Neural progenitor cell (in vitro differentiated cells): ENCODE data around the gene ZC3H4. TPM values are rescaled to one million over a fixed set of nuclear protein-coding genes. Genes with fewer than 3 reads are reported as not detected.

ENCODE experiments used
- DNase-seq: peaks from one replicate; pipeline ENCODE4 v3.0.0-alpha.2; 2016; ENCODE audit warnings: low spot score
- H2AFZ ChIP-seq: fragments of 200-600 bp; sonication (generic); replicated peaks from 2 replicates; pipeline ENCODE4 v1.6.1; 2016; ENCODE audit warnings: antibody characterized with exemption
- H3F3A ChIP-seq: fragments of 200-600 bp; sonication (generic); 2 replicates; pipeline ENCODE4 v1.6.1; 2016; ENCODE audit warnings: antibody characterized with exemption, low read depth
- H3K27ac ChIP-seq: fragments of 200-600 bp; sonication (generic); 2 replicates; pipeline ENCODE4 v1.5.1; 2016; ENCODE audit warnings: mild to moderate bottlenecking
- H3K27me3 ChIP-seq: fragments of 200-600 bp; sonication (generic); 2 replicates; pipeline ENCODE4 v1.6.1; 2016; ENCODE audit warnings: mild to moderate bottlenecking, moderate library complexity
- H3K36me3 ChIP-seq: fragments of 200-600 bp; sonication (generic); 2 replicates; pipeline ENCODE4 v1.5.1; 2016
- H3K4me1 ChIP-seq: fragments of 200-600 bp; sonication (generic); 2 replicates; pipeline ENCODE4 v1.6.1; 2016; ENCODE audit warnings: mixed run types
- H3K4me2 ChIP-seq: fragments of 200-600 bp; sonication (generic); 2 replicates; pipeline ENCODE4 v1.6.1; 2016
- H3K4me3 ChIP-seq: fragments of 200-600 bp; sonication (generic); 2 replicates; pipeline ENCODE4 v1.5.1; 2016
- H3K79me2 ChIP-seq: fragments of 200-600 bp; sonication (generic); 2 replicates; pipeline ENCODE4 v1.6.1; 2016; ENCODE audit warnings: low read depth
- H3K9ac ChIP-seq: fragments of 200-600 bp; sonication (generic); 2 replicates; pipeline ENCODE4 v1.6.1; 2016
- H3K9me3 ChIP-seq: fragments of 200-600 bp; sonication (generic); 2 replicates; pipeline ENCODE4 v1.5.1; 2016; ENCODE audit warnings: low read depth
- H4K20me1 ChIP-seq: fragments of 200-600 bp; sonication (generic); 2 replicates; pipeline ENCODE4 v1.6.1; 2016; ENCODE audit warnings: low read depth
- H3K27ac Mint-ChIP-seq: 3 replicates; pipeline ENCODE4 v1.8.0; 2021; ENCODE audit warnings: mixed read lengths
- H3K27me3 Mint-ChIP-seq: 2 replicates; pipeline ENCODE4 v1.8.0; 2022; ENCODE audit warnings: low read depth, mild to moderate bottlenecking, inconsistent platforms, moderate library complexity, mixed read lengths; ENCODE audit not compliant: insufficient read depth
- H3K36me3 Mint-ChIP-seq: 3 replicates; pipeline ENCODE4 v1.8.0; 2021; ENCODE audit warnings: mixed read lengths
- H3K4me1 Mint-ChIP-seq: 3 replicates; pipeline ENCODE4 v1.8.0; 2021; ENCODE audit warnings: mixed read lengths
- H3K4me3 Mint-ChIP-seq: 3 replicates; pipeline ENCODE4 v1.8.0; 2021; ENCODE audit warnings: mild to moderate bottlenecking, moderate library complexity, mixed read lengths
- H3K9me3 Mint-ChIP-seq: 3 replicates; pipeline ENCODE4 v1.8.0; 2020; ENCODE audit warnings: mixed read lengths
- EZH2 ChIP-seq: fragments of 200-600 bp; sonication (generic); IDR thresholded peaks from 2 replicates; pipeline ENCODE4 v1.6.1; 2017; ENCODE audit warnings: antibody characterized with exemption, mild to moderate bottlenecking, moderate library complexity
- EZH2phosphoT487 ChIP-seq: fragments of 200-600 bp; sonication (generic); IDR thresholded peaks from 2 replicates; pipeline ENCODE4 v1.6.1; 2017; ENCODE audit warnings: antibody characterized with exemption
- total RNA-seq: library from RNA; depleted of rRNA; stranded (reverse); fragments of >200 nt; gene quantifications from 2 replicates; pipeline ENCODE4 v1.2.3, GENCODE V29; 2015; ENCODE audit warnings: low replicate concordance
- TF ChIP-seq, protein P1 (sequence below): fragments of 200-600 bp; sonication (generic); IDR thresholded peaks from 2 replicates; pipeline ENCODE4 v1.5.1; 2017; ENCODE audit warnings: antibody characterized with exemption, mild to moderate bottlenecking

The ZC3H4 gene
- total RNA-seq, 1 donor from 2014 or later, result 19.1 TPM

GRCh38 chr19:47144630-47145029 is 31.1 kb upstream of the ZC3H4 start:
- H3K4me2 ChIP-seq, result no peak overlapping the region
- TF ChIP-seq EZH2phosphoT487 (no peak), EZH2 (no peak)
- TF ChIP-seq, protein P1, sequence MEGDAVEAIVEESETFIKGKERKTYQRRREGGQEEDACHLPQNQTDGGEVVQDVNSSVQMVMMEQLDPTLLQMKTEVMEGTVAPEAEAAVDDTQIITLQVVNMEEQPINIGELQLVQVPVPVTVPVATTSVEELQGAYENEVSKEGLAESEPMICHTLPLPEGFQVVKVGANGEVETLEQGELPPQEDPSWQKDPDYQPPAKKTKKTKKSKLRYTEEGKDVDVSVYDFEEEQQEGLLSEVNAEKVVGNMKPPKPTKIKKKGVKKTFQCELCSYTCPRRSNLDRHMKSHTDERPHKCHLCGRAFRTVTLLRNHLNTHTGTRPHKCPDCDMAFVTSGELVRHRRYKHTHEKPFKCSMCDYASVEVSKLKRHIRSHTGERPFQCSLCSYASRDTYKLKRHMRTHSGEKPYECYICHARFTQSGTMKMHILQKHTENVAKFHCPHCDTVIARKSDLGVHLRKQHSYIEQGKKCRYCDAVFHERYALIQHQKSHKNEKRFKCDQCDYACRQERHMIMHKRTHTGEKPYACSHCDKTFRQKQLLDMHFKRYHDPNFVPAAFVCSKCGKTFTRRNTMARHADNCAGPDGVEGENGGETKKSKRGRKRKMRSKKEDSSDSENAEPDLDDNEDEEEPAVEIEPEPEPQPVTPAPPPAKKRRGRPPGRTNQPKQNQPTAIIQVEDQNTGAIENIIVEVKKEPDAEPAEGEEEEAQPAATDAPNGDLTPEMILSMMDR, result no peak
- peaks cover 91% of the 10 kb centered on the region for H4K20me1 ChIP-seq
- H3K36me3 ChIP-seq, result peaks cover 10% of the 10 kb centered on the region
- no peak overlapping the region for H3K4me3 ChIP-seq
- H3F3A ChIP-seq, result peaks cover 6% of the 10 kb centered on the region
- no peak for DNase-seq
- no peaks in the 10 kb centered on the region for H3K27me3 ChIP-seq
- no peaks in the 10 kb centered on the region for H3K4me1 ChIP-seq
- no peak overlapping the region for H2AFZ ChIP-seq
- Mint-ChIP-seq H3K36me3 (peaks cover 28% of the 10 kb centered on the region), H3K27ac (no peak overlapping the region), H3K4me3 (no peak overlapping the region), H3K4me1 (peaks cover 8% of the 10 kb centered on the region), H3K27me3 (peaks cover 2% of the 10 kb centered on the region), H3K9me3 (no peaks in the 10 kb centered on the region)
- H3K9me3 ChIP-seq, result no peaks in the 10 kb centered on the region
- peaks cover 100% of the 10 kb centered on the region for H3K79me2 ChIP-seq
- H3K9ac ChIP-seq, result no peak overlapping the region
- no peak overlapping the region for H3K27ac ChIP-seq

DNA sequence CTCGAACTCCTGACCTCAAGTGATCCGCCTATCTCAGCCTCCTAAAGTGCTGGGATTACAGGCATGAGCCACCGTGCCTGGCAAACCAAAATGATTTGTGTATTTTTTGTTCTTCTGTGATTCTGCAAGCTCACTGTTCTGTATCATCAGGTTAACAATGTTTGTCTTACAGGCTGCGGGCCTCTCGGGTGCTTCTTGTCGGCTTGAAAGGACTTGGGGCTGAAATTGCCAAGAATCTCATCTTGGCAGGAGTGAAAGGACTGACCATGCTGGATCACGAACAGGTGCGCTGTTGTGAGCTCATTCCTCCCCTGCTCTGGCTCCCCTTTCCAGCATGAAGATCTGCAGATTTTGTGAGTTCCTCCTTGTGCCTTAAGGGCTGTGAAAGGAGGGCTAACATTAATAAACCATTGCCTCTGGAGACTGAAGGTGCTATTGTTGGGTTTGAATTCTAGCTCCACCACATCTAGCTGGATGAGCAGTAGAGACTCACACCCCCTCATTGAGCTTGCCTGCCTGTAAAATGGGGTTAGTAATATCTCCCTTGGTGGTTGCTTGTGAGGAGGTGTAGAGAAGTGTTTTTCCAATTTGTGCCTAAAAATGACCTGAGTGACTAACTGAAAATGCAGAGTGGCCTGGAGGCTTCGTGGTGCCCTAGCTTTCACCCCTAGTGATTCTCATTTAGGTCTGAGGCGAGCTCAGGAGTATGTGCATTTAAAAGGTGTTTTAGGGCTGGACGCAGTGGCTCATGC is 29.9 kb upstream of the ZC3H4 start:
- peaks cover 100% of the 10 kb centered on the region for H3K79me2 ChIP-seq
- no peaks in the 10 kb centered on the region for H3K27me3 ChIP-seq
- no peak overlapping the region for H3K9ac ChIP-seq
- DNase-seq, result no peak
- peaks cover 6% of the 10 kb centered on the region for H3F3A ChIP-seq
- no peak overlapping the region for H3K4me3 ChIP-seq
- no peak overlapping the region for H3K4me2 ChIP-seq
- H3K27ac ChIP-seq, result no peak overlapping the region
- H3K36me3 ChIP-seq, result peaks cover 10% of the 10 kb centered on the region
- H3K36me3 Mint-ChIP-seq, result peaks cover 34% of the 10 kb centered on the region
- TF ChIP-seq EZH2, result no peak
- no peak for TF ChIP-seq EZH2phosphoT487
- TF ChIP-seq, protein P1, result no peak
- H3K4me1 Mint-ChIP-seq, result peaks cover 8% of the 10 kb centered on the region
- no peak overlapping the region for H2AFZ ChIP-seq
- H3K9me3 ChIP-seq, result no peaks in the 10 kb centered on the region
- no peak overlapping the region for H3K27ac Mint-ChIP-seq
- H3K27me3 Mint-ChIP-seq, result peaks cover 2% of the 10 kb centered on the region
- no peaks in the 10 kb centered on the region for H3K9me3 Mint-ChIP-seq
- no peaks in the 10 kb centered on the region for H3K4me1 ChIP-seq
- H4K20me1 ChIP-seq, result peaks cover 90% of the 10 kb centered on the region
- H3K4me3 Mint-ChIP-seq, result no peak overlapping the region

- Histone ChIP-seq H3K27me3 (no peaks in the 10 kb centered on the region), H2AFZ (no peak overlapping the region), H3K9ac (no peak overlapping the region), H3F3A (no peaks in the 10 kb centered on the region), H3K4me1 (no peaks in the 10 kb centered on the region), H3K4me3 (no peak overlapping the region), H3K36me3 (peaks cover 10% of the 10 kb centered on the region), H3K79me2 (peaks cover 100% of the 10 kb centered on the region), H3K9me3 (no peaks in the 10 kb centered on the region), H3K27ac (no peak overlapping the region), H4K20me1 (peaks cover 90% of the 10 kb centered on the region), H3K4me2 (no peak overlapping the region)
- TF ChIP-seq, protein P1, result no peak
- TF ChIP-seq EZH2 (no peak), EZH2phosphoT487 (no peak)
- H3K27me3 Mint-ChIP-seq, result peaks cover 2% of the 10 kb centered on the region
- H3K9me3 Mint-ChIP-seq, result no peaks in the 10 kb centered on the region
- no peak overlapping the region for H3K4me3 Mint-ChIP-seq
- H3K4me1 Mint-ChIP-seq, result peaks cover 8% of the 10 kb centered on the region
- H3K27ac Mint-ChIP-seq, result no peak overlapping the region
- no peak for DNase-seq
- peaks cover 31% of the 10 kb centered on the region for H3K36me3 Mint-ChIP-seq
These were observed 29.2 kb upstream of the ZC3H4 start for GRCh38 chr19:47142779-47143178.
